AG04449 (cell line): ENCODE data around the gene NKD2.
"Not testable (repeated sequence)": the region's sequence is repeated elsewhere in the genome, so short reads cannot be mapped to it uniquely, and the experiment has no call there.

Experiments
- CTCF ChIA-PET: fragments of 350-600 bp; formaldehyde crosslinking; extraction: SDS; loops from one replicate; lab custom pipeline; 2021; ENCODE audit warnings: antibody characterized with exemption; lab: Yijun Ruan, JAX
- POLR2A ChIA-PET: fragments of 400-600, 350-600 bp; formaldehyde crosslinking; extraction: SDS; loops from one replicate; lab custom pipeline; 2020; ENCODE audit warnings: antibody characterized with exemption, inconsistent platforms; lab: Yijun Ruan, JAX
- DNase-seq: peaks from one replicate; pipeline ENCODE4 v3.0.0-alpha.2; 2010; ENCODE audit warnings: low read depth, low spot score
- H3K4me3 ChIP-seq: 2 replicates; pipeline ENCODE4 v1.5.1; 2011; ENCODE audit warnings: low read depth, mild to moderate bottlenecking, control low read depth, low read length
- CTCF ChIP-seq: IDR thresholded peaks from one replicate; pipeline ENCODE4 v1.5.1; 2011; ENCODE audit warnings: mild to moderate bottlenecking, moderate library complexity, low read length, control low read depth, inconsistent platforms; ENCODE audit not compliant: insufficient read depth; ENCODE audit errors: missing control alignments

NKD2 gene

GRCh38 chr5:966345-966710 lies 42.3 kb upstream of the NKD2 start:
- POLR2A ChIA-PET = no interaction called here
- no peak overlapping the region for H3K4me3 ChIP-seq
- CTCF ChIA-PET = interaction anchor here (1.0 kb wide), 1 partner anchor 10 kb away, joined by 3 read pairs; no protein-coding TSS in a partner anchor
- no peak for DNase-seq
- no peak for TF ChIP-seq CTCF

- CTCF ChIA-PET = no interaction called here
- POLR2A ChIA-PET = no interaction called here
- TF ChIP-seq CTCF = no peak
- no peak overlapping the region for H3K4me3 ChIP-seq
- DNase-seq = no peak
Observed at GRCh38 chr5:966941-967340, 41.7 kb upstream of the NKD2 start.

- H3K4me3 ChIP-seq = no peak overlapping the region
- no peak for TF ChIP-seq CTCF
- CTCF ChIA-PET = no interaction called here
- DNase-seq = no peak
- POLR2A ChIA-PET = no interaction called here
Observed at GRCh38 chr5:968881-969280, 39.7 kb upstream of the NKD2 start.

- no peak overlapping the region for H3K4me3 ChIP-seq
- DNase-seq = no peak
- ChIA-PET CTCF (interaction anchor here (1.2 kb wide), 1 partner anchor 8 kb away, joined by 3 read pairs; no protein-coding TSS in a partner anchor), POLR2A (no interaction called here)
- TF ChIP-seq CTCF = no peak
Observed at GRCh38 chr5:969408-969839, 39.2 kb upstream of the NKD2 start.

GRCh38 chr5:972575-972974 lies 36.0 kb upstream of the NKD2 start:
- H3K4me3 ChIP-seq, POLR2A ChIA-PET, DNase-seq: not testable (repeated sequence)
- CTCF ChIA-PET = interaction anchor here (1.5 kb wide), 1 partner anchor 49 kb away, joined by 3 read pairs; no protein-coding TSS in a partner anchor

DNA sequence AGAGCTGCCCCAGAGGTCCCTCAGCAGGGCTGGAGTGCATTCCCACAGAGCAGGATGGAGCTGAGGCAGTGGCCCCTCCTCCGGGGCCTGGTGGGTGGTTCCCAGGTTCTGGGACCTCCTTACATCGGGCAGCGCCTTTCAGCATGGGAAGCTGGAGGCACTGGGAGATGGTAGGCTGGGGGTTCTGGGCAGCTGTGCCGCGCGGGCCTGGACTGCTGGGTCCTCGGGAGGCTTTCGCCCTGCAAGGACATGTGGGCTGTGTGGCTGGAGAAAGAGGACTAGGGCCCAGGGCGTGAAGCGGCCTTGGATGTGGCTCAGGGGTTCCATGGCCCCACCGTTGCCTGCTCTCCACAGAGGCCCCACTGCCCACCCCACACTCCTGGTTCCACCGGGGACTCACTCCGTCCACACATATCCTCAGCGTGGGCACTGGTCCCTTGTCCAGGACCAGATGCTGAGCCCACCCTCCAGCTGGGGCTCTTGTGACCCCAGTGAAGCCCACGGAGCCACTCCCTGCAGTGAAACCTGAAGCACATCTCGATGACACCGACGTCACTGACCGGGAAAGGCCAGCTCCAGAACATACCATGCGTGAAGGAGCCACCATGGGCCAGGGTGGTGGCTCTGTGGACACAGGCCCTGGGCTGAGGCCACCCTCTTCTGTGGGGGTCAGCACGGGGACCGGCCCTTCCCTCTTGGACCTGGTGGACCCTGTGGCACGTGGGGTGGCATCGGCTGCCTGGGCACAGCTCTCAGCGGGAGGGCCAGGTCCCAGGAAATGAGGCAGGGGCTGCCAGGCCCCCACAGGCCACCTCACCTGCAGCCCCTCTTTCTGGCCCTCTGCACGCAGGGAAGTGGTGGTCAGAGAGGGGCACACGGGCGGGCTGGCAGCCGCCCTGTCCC lies 31.5 kb upstream of the NKD2 start:
- no peak for TF ChIP-seq CTCF
- no peak overlapping the region for H3K4me3 ChIP-seq
- ChIA-PET POLR2A (no interaction called here), CTCF (interaction anchor here (0.9 to 1.0 kb wide), 2 partner anchors 7 to 32 kb away, joined by 3 read pairs; partner anchors contain the start of gene NKD2)
- no peak for DNase-seq

DNA sequence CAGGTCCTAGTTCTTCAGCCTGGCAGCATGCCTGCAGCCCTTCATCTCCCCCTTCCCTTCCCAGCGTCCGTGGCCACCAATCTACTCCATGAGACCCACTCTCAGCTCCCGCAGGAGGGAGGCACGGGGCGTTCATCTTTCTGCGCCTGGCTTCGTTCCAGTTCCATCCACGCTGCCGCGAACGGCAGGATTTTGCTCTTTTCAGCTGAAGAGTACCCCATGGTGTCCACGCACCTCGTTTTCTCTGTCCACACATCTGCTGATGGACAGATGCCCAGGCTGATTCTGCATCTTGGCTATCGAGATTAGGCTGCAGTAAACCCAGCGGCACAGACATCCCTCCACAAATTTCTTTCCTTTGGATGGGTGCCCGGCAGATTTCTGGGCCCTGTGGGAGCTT lies 30.5 kb upstream of the NKD2 start:
- no peak overlapping the region for H3K4me3 ChIP-seq
- no peak for TF ChIP-seq CTCF
- ChIA-PET POLR2A (no interaction called here), CTCF (interaction anchor here (1.0 to 1.5 kb wide), 2 partner anchors 8 to 54 kb away, joined by 3 read pairs; no protein-coding TSS in a partner anchor)
- no peak for DNase-seq
